SK-N-MC (cell line): ENCODE data around the gene INSL3.
A peak's percentile ranks its signal among the peaks of the same experiment; 100 is the strongest.

ENCODE experiments used
- DNase-seq: peaks from one replicate; pipeline ENCODE4 v3.0.0-alpha.2; 2011; ENCODE audit warnings: low read depth, low spot score
- H3K27ac ChIP-seq: fragments of 200-600 bp; sonication (generic); 2 replicates; pipeline ENCODE4 v1.5.1; 2016; ENCODE audit warnings: mixed run types
- H3K36me3 ChIP-seq: fragments of 200-600 bp; sonication (generic); 2 replicates; pipeline ENCODE4 v1.6.1; 2017; ENCODE audit warnings: antibody characterized with exemption, low read length, mixed read lengths; ENCODE audit not compliant: insufficient read depth
- H3K4me3 ChIP-seq: fragments of 200-600 bp; sonication (generic); 2 replicates; pipeline ENCODE4 v1.5.1; 2016
- H3K9ac ChIP-seq: fragments of 200-600 bp; sonication (generic); 2 replicates; pipeline ENCODE4 v1.8.0; 2017; ENCODE audit warnings: mixed run types, mixed read lengths; ENCODE audit not compliant: insufficient read length
- H3K9me3 ChIP-seq: fragments of 200-600 bp; sonication (generic); 2 replicates; pipeline ENCODE4 v1.6.1; 2017; ENCODE audit warnings: low read depth, mild to moderate bottlenecking, antibody characterized with exemption, low read length, moderate library complexity, mixed read lengths
- EZH2 ChIP-seq: fragments of 200-600 bp; sonication (generic); IDR thresholded peaks from one replicate; pipeline ENCODE4 v1.6.1; 2017; ENCODE audit warnings: antibody characterized with exemption
- FOXP2 ChIP-seq: optimal IDR thresholded peaks from 2 replicates; pipeline ENCODE3; 2011; ENCODE audit warnings: mild to moderate bottlenecking, moderate library complexity; ENCODE audit not compliant: insufficient read depth; ENCODE audit errors: extremely low read length, control extremely low read depth
- POLR2AphosphoS5 ChIP-seq: IDR thresholded peaks from 2 replicates; pipeline ENCODE4 v1.6.1; 2012; ENCODE audit warnings: mild to moderate bottlenecking, low read depth, low read length, borderline replicate concordance

Gene INSL3

DNA sequence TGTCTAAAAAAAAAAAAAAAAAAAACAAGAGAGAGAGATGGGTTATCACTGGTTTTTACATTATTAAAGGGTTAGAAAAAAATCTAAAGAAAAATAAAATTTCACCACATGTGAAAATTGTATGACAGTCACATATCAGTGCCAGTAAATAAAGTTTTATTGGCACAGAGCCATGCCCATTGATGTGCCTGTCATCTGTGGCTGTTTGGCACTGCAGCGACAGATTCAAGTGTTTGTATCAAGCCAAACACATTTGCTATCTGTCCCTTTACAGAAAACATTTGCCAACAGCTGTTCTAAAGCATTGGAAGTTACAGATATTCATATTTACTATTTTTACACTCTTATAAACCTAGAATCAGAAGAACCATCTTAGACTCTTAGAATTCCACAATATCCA lies 53.8 kb downstream of the INSL3 start:
- Histone ChIP-seq H3K36me3 (no peaks in the 10 kb centered on the region), H3K4me3 (no peak overlapping the region), H3K9ac (no peak overlapping the region), H3K9me3 (no peaks in the 10 kb centered on the region), H3K27ac (no peak overlapping the region)
- no peak for DNase-seq
- no peak for TF ChIP-seq EZH2
- no peak for TF ChIP-seq FOXP2
- TF ChIP-seq POLR2AphosphoS5 = no peak

DNA sequence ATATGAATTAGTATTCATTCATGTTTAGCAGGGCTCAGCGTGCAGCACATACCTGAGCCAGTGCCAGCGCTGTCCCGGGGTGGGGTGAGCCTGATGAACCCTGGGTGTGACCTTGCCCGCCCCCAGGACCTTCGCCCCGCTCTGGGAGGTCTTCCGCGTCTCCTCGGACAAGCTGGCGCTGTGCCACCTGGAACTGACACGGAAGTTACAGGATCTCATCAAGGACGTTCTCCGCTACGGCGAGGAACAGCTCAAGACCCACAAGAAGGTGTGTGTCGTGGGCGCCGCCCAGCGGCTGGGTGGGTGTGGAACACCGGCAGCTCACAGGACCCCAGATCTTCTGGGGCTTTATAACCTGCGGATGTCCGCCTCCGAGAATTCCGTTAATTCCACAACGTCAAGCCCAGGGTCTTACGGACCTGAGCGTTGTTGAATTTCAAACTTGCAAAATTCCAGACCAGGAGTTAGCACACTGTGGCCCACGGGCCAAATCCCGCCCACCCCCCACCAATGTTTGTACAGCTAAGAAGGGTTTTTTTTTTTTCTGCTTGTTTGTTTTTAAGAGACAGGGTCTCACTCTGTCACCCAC lies 54.7 kb downstream of the INSL3 start:
- no peak for DNase-seq
- no peak overlapping the region for H3K27ac ChIP-seq
- no peaks in the 10 kb centered on the region for H3K36me3 ChIP-seq
- H3K9me3 ChIP-seq = no peaks in the 10 kb centered on the region
- peak overlapping the region; percentile 69 for H3K4me3 ChIP-seq
- TF ChIP-seq EZH2 (no peak), POLR2AphosphoS5 (no peak), FOXP2 (no peak)
- H3K9ac ChIP-seq = no peak overlapping the region
